Activated gamma-delta T cell (primary cell): Measurements from ENCODE around the gene DOCK1.
"Not testable (repeated sequence)": the region's sequence is repeated elsewhere in the genome, so short reads cannot be mapped to it uniquely, and the experiment has no call there.

Source experiments
- DNase-seq: peaks from one replicate; lab custom pipeline; 2025; lab: John Stamatoyannopoulos, UW

The DOCK1 gene

GRCh38 chr10:127278001-127278400 is 372.8 kb downstream of the DOCK1 start:
- no peak for DNase-seq

GRCh38 chr10:127279334-127279774 is 374.1 kb downstream of the DOCK1 start:
- no peak for DNase-seq

- no peak for DNase-seq
These were observed 375.2 kb downstream of the DOCK1 start for GRCh38 chr10:127280446-127280845.

GRCh38 chr10:127283017-127283416 is 377.8 kb downstream of the DOCK1 start:
- no peak for DNase-seq

GRCh38 chr10:127283576-127283975 is 378.3 kb downstream of the DOCK1 start:
- DNase-seq, result no peak

- no peak for DNase-seq
These were observed 385.6 kb downstream of the DOCK1 start for GRCh38 chr10:127290850-127291249.

- DNase-seq, result no peak
These were observed 386.1 kb downstream of the DOCK1 start for GRCh38 chr10:127291329-127291728.

GRCh38 chr10:127292888-127293287 is 387.7 kb downstream of the DOCK1 start:
- no peak for DNase-seq

GRCh38 chr10:127293640-127294039 is 388.4 kb downstream of the DOCK1 start:
- no peak for DNase-seq

- no peak for DNase-seq
These were observed 391.5 kb downstream of the DOCK1 start for GRCh38 chr10:127296696-127297095.

- no peak for DNase-seq
These were observed 393.2 kb downstream of the DOCK1 start for GRCh38 chr10:127298381-127298780.

GRCh38 chr10:127299192-127299591 is 394.0 kb downstream of the DOCK1 start:
- not testable (repeated sequence) for DNase-seq

- no peak for DNase-seq
These were observed 394.9 kb downstream of the DOCK1 start for GRCh38 chr10:127299956-127300689.

- no peak for DNase-seq
These were observed 395.7 kb downstream of the DOCK1 start for GRCh38 chr10:127300868-127301321.

- DNase-seq, result no peak
These were observed 397.1 kb downstream of the DOCK1 start for GRCh38 chr10:127302343-127302742.

GRCh38 chr10:127303105-127303504 is 397.9 kb downstream of the DOCK1 start:
- DNase-seq, result no peak

- no peak for DNase-seq
These were observed 398.5 kb downstream of the DOCK1 start for GRCh38 chr10:127303746-127304145.

- no peak for DNase-seq
These were observed 401.3 kb downstream of the DOCK1 start for GRCh38 chr10:127306479-127306878.

- DNase-seq, result no peak
These were observed 402.1 kb downstream of the DOCK1 start for GRCh38 chr10:127307338-127307737.

GRCh38 chr10:127308031-127308430 is 402.8 kb downstream of the DOCK1 start:
- no peak for DNase-seq

GRCh38 chr10:127309619-127310018 is 404.4 kb downstream of the DOCK1 start:
- not testable (repeated sequence) for DNase-seq

- no peak for DNase-seq
These were observed 405.2 kb downstream of the DOCK1 start for GRCh38 chr10:127310430-127310829.

- DNase-seq, result no peak
These were observed 405.7 kb downstream of the DOCK1 start for GRCh38 chr10:127310923-127311322.
